Prostate gland (tissue), 2 donors: ENCODE results near the gene TRAPPC2.

Source experiments
- CTCF ChIP-seq, 4 experiments: fragments of 200-600 bp in 2 of 4; fragments of 450-650 bp in 2 of 4; sonication (generic) in 2 of 4; IDR thresholded peaks; 1 replicate in 3 of 4; 2 replicates in 1 of 4; pipeline ENCODE4 v1.5.1; 2016 to 2019; ENCODE audit warnings: antibody characterized with exemption in 4 of 4, mild to moderate bottlenecking in 2 of 4, moderate library complexity in 2 of 4
- POLR2AphosphoS5 ChIP-seq: sonication (generic); formaldehyde crosslinking; IDR thresholded peaks from one replicate; pipeline ENCODE4 v1.6.1; 2017; ENCODE audit warnings: antibody characterized with exemption

DNA sequence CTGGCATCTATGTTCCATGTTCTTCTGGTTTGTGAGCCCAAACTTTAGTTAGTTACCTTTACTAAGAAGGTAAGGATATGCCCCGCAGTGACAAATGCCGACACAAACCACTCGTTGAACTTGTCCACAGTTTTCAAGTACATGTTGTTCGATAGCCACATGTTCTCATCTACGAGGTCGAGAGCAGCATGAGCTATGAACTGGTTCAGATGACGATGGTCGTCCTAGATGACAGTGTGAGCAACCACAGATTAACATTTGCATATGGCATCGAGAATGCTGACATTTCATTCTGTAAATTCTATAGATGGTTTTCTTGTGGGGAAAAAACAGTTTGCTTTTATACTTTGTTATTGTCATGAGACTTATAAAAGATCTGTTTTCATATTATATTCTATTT lies 18.0 kb downstream of the TRAPPC2 start:
- TF ChIP-seq CTCF (IDR thresholded peaks at IDR 0.05) (no peak), POLR2AphosphoS5 (no peak)
